PC-9 (cell line): ENCODE results near the gene IGF1. TPM values are rescaled to one million over a fixed set of nuclear protein-coding genes. Genes with fewer than 3 reads are reported as not detected.
A peak's percentile ranks its signal among the peaks of the same experiment; 100 is the strongest.

Experiments used
- Bru-seq: library from RNA; stranded (reverse); fragments of 400-500 nt; gene quantifications from one replicate; lab custom pipeline; 2021; lab: Mats Ljungman, UMichigan
- BruChase-seq, 2 experiments: library from RNA; stranded (reverse); fragments of 400-500 nt; gene quantifications; one replicate each; lab custom pipeline; 2021; lab: Mats Ljungman, UMichigan
- BruUV-seq: library from RNA; stranded (reverse); fragments of 400-500 nt; replicated peaks from 2 replicates; lab custom pipeline; 2021; lab: Mats Ljungman, UMichigan
- CTCF ChIA-PET: fragments of 300-600 bp; sonication (Branson Sonifier 250); formaldehyde crosslinking; loops from one replicate; lab custom pipeline; 2022; ENCODE audit warnings: antibody characterized with exemption; lab: Charles Lee
- POLR2A ChIA-PET: fragments of 300-600 bp; sonication (Branson Sonifier 250); formaldehyde crosslinking; loops from one replicate; lab custom pipeline; 2022; ENCODE audit warnings: antibody characterized with exemption; ENCODE audit not compliant: unreplicated experiment; lab: Charles Lee
- DNase-seq, 2 experiments: peaks; one replicate each; pipeline versions ENCODE4 v3.0.0 to v3.0.0-alpha.2; 2015 to 2022; ENCODE audit warnings: mixed read lengths in 1 of 2
- H2AFZ ChIP-seq: fragments of 200-600 bp; sonication (generic); 2 replicates; pipeline ENCODE4 v1.8.1; 2017; ENCODE audit warnings: antibody characterized with exemption
- H3F3A ChIP-seq: fragments of 200-600 bp; sonication (generic); 2 replicates; pipeline ENCODE4 v1.8.1; 2017; ENCODE audit warnings: antibody characterized with exemption, mild to moderate bottlenecking, low read depth; ENCODE audit not compliant: insufficient read depth
- H3K27ac ChIP-seq: fragments of 200-600 bp; sonication (generic); 2 replicates; pipeline ENCODE4 v1.6.1; 2016; ENCODE audit warnings: mixed run types
- H3K27me3 ChIP-seq: fragments of 200-600 bp; sonication (generic); 2 replicates; pipeline ENCODE4 v1.6.1; 2016; ENCODE audit warnings: low read depth, mixed run types; ENCODE audit not compliant: insufficient read depth
- H3K36me3 ChIP-seq: fragments of 200-600 bp; sonication (generic); 2 replicates; pipeline ENCODE4 v1.6.1; 2016; ENCODE audit warnings: low read depth, mixed run types
- H3K4me1 ChIP-seq: fragments of 200-600 bp; sonication (generic); replicated peaks from 2 replicates; pipeline ENCODE4 v1.6.1; 2016; ENCODE audit warnings: mixed run types; ENCODE audit not compliant: insufficient read depth
- H3K4me2 ChIP-seq: fragments of 200-600 bp; sonication (generic); 2 replicates; pipeline ENCODE4 v1.6.1; 2017; ENCODE audit warnings: mixed run types
- H3K4me3 ChIP-seq: fragments of 200-600 bp; sonication (generic); 2 replicates; pipeline ENCODE4 v1.6.1; 2016; ENCODE audit warnings: mixed run types
- H3K79me2 ChIP-seq: fragments of 200-600 bp; sonication (generic); 2 replicates; pipeline ENCODE4 v1.6.1; 2017; ENCODE audit warnings: low read depth, mixed run types
- H3K9me2 ChIP-seq: fragments of 200-600 bp; sonication (generic); 2 replicates; pipeline ENCODE4 v1.8.1; 2017; ENCODE audit warnings: mild to moderate bottlenecking; ENCODE audit not compliant: insufficient read depth
- H3K9me3 ChIP-seq: fragments of 200-600 bp; sonication (generic); 2 replicates; pipeline ENCODE4 v1.8.1; 2016; ENCODE audit warnings: low read depth; ENCODE audit not compliant: insufficient read depth
- H4K20me1 ChIP-seq: fragments of 200-600 bp; sonication (generic); 2 replicates; pipeline ENCODE4 v1.8.1; 2017; ENCODE audit not compliant: insufficient read depth
- CTCF ChIP-seq: fragments of 200-600 bp; sonication (generic); conservative IDR thresholded peaks from 2 replicates; pipeline ENCODE4 v1.6.1; 2017; ENCODE audit warnings: mixed run types, antibody characterized with exemption, mild to moderate bottlenecking, moderate library complexity
- EZH2 ChIP-seq: fragments of 200-600 bp; sonication (generic); IDR thresholded peaks from 2 replicates; pipeline ENCODE4 v1.8.0; 2017; ENCODE audit warnings: antibody characterized with exemption, low read depth
- intact Hi-C: fragments of 100-400 bp; cut with micrococcal nuclease; formaldehyde crosslinking; loops from one replicate; pipeline ENCODE4 v1.10.0; 2022; ENCODE audit not compliant: unreplicated experiment
- long read RNA-seq: library from polyadenylated mRNA; stranded (forward); transcript quantifications from one replicate; pipeline ENCODE4 v2.0.0, GENCODE V29; 2022
- total RNA-seq: library from RNA; stranded (reverse); gene quantifications from 2 replicates; pipeline ENCODE4 v1.2.3, GENCODE V29; 2021

IGF1 gene
- total RNA-seq (not detected in 2 replicates), Bru-seq, nascent RNA (not detected), BruChase-seq, experiment 1, labeled RNA remaining after a 2-hour chase (percentile 3 among the genes with signal in this experiment), BruChase-seq, experiment 2, labeled RNA remaining after a 6-hour chase (not detected)
- long read RNA-seq: 0 reads

GRCh38 chr12:102480406-102480805 lies at the start of gene IGF1:
Gene IGF1, minus strand, starts transcription at chr12:102480563. Its CDS starts 182 bp downstream, at chr12:102480381.
- intact Hi-C loops: loop anchor here (5.0 to 10.0 kb wide), 4 partner anchors 222 to 546 kb away; no protein-coding TSS in a partner anchor
- H3K79me2 ChIP-seq: no peaks in the 10 kb centered on the region
- BruUV-seq: no TSS peak
- no peak within 1 kb of the TSS for H3K27ac ChIP-seq
- H3F3A ChIP-seq: no peaks in the 10 kb centered on the region
- ChIA-PET CTCF (no interaction called here), POLR2A (no interaction called here)
- no peaks in the 10 kb centered on the region for H3K27me3 ChIP-seq
- H3K9me3 ChIP-seq: no peaks in the 10 kb centered on the region
- no peak for TF ChIP-seq EZH2
- no peak for TF ChIP-seq CTCF
- no peak within 1 kb of the TSS for H2AFZ ChIP-seq
- no peaks in the 10 kb centered on the region for H3K9me2 ChIP-seq
- 0 out of 2 replicates have a peak, but pooled peaks cover 4% of the 10 kb centered on the region for H3K4me1 ChIP-seq
- H3K4me3 ChIP-seq: no peak within 1 kb of the TSS
- no peaks in the 10 kb centered on the region for H3K36me3 ChIP-seq
- no peaks in the 10 kb centered on the region for H4K20me1 ChIP-seq
- no peak within 1 kb of the TSS for H3K4me2 ChIP-seq
- DNase-seq: no peak

GRCh38 chr12:102528111-102528510 lies 47.7 kb upstream of the IGF1 start:
- Histone ChIP-seq H3K4me1 (no peaks in the 10 kb centered on the region), H3K36me3 (no peaks in the 10 kb centered on the region), H3K27me3 (no peaks in the 10 kb centered on the region), H3K79me2 (no peaks in the 10 kb centered on the region), H3K9me3 (no peaks in the 10 kb centered on the region), H3K27ac (no peak overlapping the region), H3K4me3 (no peak overlapping the region), H4K20me1 (no peaks in the 10 kb centered on the region), H2AFZ (no peak overlapping the region), H3K4me2 (no peak overlapping the region), H3K9me2 (no peaks in the 10 kb centered on the region), H3F3A (no peaks in the 10 kb centered on the region)
- DNase-seq: no peak
- ChIA-PET POLR2A (no interaction called here), CTCF (no interaction called here)
- intact Hi-C loops: no loop called here
- no peak for TF ChIP-seq CTCF
- TF ChIP-seq EZH2: no peak
- no TSS peak for BruUV-seq

- no TSS peak for BruUV-seq
- H3K27ac ChIP-seq: no peak overlapping the region
- H3K27me3 ChIP-seq: no peaks in the 10 kb centered on the region
- H3F3A ChIP-seq: no peaks in the 10 kb centered on the region
- H3K9me2 ChIP-seq: no peaks in the 10 kb centered on the region
- H3K79me2 ChIP-seq: no peaks in the 10 kb centered on the region
- ChIA-PET CTCF (no interaction called here), POLR2A (no interaction called here)
- no peaks in the 10 kb centered on the region for H3K4me1 ChIP-seq
- TF ChIP-seq EZH2 (no peak), CTCF (no peak)
- no peaks in the 10 kb centered on the region for H3K36me3 ChIP-seq
- no peak overlapping the region for H3K4me2 ChIP-seq
- no peak overlapping the region for H3K4me3 ChIP-seq
- DNase-seq: no peak
- intact Hi-C loops: no loop called here
- no peaks in the 10 kb centered on the region for H3K9me3 ChIP-seq
- H2AFZ ChIP-seq: no peak overlapping the region
- no peaks in the 10 kb centered on the region for H4K20me1 ChIP-seq
Observed at GRCh38 chr12:102527171-102527720, 46.9 kb upstream of the IGF1 start.
